Fibroblast of pulmonary artery (primary cell): ENCODE measurements around the gene NOS3.

Experiments used
- DNase-seq: peaks from one replicate; pipeline ENCODE4 v3.0.0-alpha.2; 2010; ENCODE audit warnings: low read depth
- H3K4me3 ChIP-seq: replicated peaks from 2 replicates; pipeline ENCODE4 v1.5.1; 2011; ENCODE audit warnings: low read depth, mild to moderate bottlenecking, control low read depth, low read length, moderate library complexity
- TF ChIP-seq, protein P1 (sequence below): IDR thresholded peaks from 2 replicates; pipeline ENCODE4 v1.5.1; 2011; ENCODE audit warnings: mild to moderate bottlenecking, control low read depth, low read length, inconsistent platforms; ENCODE audit errors: missing control alignments

The NOS3 gene

DNA sequence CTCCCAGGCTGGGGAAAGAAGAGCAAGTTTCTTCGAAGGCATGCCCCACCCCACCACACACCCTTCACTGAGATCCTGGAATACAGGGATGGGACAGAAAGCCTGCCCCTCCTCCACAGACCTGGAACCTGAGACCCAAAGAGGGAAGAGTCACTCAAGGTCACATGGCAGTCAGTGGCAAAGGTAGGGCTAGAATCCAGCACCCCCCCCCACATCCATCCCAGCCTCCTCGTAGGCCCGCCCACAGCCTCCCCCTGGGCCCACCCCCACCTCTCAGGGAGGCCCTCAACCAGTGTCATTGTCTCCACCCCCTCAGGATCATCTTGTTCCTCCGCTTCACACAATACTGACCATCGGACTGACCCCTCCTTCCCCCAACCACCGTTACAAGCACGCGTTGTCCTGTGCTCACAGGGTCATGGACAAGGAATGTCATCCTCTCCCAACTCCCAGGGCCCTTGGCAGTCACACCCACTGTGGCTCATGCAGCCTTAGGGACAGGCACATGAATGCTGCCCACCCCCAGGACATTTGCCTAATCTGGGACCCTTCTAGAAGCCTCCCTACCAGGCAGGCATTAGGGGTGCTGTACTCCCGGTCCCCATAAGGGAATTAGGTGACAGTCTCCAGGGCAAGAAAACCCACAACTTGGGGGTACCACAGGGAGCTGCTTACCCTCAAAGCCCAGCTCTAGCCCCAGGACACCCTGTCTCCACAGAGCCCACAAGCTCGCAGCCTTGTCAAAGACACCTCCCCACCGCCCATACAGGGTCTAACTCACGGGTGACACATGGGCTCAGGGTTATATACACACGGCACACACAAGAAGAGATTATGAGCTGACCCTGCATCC, 14.1 kb upstream of the NOS3 start:
- no peak for DNase-seq
- H3K4me3 ChIP-seq, result no peak overlapping the region
- TF ChIP-seq, protein P1, sequence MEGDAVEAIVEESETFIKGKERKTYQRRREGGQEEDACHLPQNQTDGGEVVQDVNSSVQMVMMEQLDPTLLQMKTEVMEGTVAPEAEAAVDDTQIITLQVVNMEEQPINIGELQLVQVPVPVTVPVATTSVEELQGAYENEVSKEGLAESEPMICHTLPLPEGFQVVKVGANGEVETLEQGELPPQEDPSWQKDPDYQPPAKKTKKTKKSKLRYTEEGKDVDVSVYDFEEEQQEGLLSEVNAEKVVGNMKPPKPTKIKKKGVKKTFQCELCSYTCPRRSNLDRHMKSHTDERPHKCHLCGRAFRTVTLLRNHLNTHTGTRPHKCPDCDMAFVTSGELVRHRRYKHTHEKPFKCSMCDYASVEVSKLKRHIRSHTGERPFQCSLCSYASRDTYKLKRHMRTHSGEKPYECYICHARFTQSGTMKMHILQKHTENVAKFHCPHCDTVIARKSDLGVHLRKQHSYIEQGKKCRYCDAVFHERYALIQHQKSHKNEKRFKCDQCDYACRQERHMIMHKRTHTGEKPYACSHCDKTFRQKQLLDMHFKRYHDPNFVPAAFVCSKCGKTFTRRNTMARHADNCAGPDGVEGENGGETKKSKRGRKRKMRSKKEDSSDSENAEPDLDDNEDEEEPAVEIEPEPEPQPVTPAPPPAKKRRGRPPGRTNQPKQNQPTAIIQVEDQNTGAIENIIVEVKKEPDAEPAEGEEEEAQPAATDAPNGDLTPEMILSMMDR, result no peak

DNA sequence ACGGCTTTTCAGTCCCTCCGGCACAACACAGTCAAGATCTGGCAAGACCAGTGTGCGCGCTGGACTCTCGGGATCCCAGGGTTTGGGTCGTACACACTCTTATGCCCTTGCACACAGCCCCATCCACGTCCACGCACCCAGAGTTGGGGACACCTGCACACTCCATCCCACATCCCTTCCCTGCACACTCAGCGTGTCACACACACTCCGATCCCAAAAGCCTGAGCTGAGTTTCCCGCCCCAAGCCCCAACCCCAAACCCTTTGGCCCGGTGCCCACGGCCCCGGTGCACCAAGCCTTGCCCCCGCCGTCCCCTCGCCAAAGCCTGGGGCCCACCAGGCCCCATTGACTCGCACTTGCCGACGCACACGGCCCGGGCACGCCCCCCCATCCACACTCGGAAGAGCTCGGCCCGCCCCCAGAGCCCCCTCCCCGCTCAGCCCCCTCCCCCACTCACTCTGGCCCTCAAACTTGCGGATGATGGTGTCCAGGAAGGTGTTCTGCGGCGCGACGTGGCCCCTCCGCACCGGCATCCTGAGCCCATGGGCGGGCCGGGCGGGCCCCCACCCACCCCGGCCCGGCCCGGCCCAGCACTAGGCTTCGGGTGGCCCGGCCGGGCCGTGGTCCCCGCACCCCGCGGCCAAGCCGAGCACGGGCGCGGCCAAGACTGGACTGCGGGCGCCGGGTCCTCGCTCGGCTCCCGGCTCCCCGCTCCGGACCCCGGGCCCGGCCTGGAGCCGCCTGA, 13.3 kb upstream of the NOS3 start:
- no peak overlapping the region for H3K4me3 ChIP-seq
- TF ChIP-seq, protein P1, result no peak
- DNase-seq, result no peak

DNA sequence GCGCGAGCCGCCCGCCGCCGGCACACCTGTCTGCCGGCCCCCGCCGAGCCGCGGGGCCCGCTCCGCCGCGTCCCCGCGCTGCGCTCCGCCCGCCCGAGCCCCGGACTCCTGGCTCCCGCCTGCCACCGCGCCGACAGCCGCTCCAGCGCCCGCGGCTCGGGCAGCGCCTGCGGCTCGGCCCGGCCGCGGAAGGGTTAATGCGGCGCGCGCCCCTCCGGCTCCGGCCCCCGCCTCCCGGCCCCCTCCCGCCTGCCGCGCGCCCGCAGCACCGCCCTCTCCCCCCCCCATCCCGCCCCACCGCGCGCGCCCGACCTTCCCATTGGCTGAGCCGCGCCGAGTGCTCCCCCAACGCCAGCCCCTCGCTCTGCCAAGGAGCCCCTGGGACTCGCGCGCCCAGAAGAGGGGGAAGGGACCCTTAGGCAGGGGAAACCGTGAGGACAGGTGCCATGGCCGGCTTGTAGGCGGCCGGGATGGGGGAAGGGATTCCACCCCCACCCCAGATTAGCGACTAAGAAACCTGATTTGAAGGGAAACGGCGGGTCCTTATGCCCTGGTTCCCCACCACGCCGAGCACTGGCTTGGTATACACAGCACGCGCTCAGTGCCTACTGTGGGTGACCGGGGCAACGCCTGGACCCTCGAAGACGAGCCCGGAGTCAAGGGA, 12.6 kb upstream of the NOS3 start, which contains the start of gene KCNH2:
TSS of gene KCNH2 (minus strand) at position 196 of the 664 bp plus-strand sequence. CDS start 408 bp downstream, outside the sequence.
- no peak for DNase-seq
- H3K4me3 ChIP-seq, result no peak within 1 kb of the TSS
- TF ChIP-seq, protein P1, result no peak

DNA sequence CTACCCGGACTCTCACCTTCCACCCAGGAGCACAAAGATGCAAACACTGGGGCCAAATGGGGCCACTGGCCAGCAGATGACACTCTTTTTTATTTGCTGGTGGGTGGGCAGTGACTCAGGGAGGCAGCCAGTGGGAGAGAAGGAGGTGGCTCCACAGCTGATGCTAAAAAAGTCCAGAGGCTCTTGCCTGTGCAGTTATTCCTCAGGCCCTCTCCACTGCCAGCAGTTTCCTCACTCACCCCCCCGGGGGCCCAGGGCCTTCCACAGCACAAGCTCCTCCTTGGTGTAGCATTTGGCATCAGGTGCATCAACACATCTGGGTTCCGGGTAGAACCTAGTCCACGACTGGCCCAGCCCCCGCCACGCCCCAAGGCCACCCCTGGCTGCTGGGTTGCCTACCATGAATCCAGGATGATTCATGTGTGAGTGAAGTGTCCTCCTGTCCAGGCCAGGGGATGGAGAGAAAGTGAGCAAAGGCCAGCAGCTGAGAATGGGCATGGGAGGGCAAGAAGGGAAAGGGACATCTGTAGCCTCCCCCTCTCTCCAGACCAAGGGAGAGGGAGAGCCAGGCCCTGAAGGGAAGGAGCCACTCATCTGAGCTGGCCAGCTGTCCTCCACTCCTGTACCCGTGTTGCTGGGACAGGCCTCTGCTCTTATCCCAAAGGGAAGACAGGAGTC, 11.0 kb upstream of the NOS3 start:
- TF ChIP-seq, protein P1, result no peak
- DNase-seq, result no peak
- H3K4me3 ChIP-seq, result no peak overlapping the region

DNA sequence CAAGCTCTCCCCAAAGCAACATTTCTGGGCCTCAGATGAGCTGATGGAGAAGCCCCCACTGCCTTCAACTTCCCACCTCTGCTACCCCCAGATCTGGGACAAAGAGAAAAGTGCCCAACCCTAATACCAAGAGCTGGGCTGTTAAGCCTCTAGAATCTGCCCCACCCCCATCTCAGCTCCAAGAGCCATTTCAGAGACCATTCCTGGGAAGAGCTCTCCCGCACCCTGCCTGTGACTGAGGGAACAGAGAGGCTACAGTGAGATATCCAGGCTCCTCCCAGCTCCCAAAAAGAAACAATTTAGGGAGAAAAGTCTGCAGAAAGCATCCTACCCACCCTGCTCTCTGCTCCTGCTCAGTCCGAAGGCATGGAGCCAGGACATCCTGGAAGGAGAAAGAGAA, 10.2 kb upstream of the NOS3 start:
- DNase-seq, result no peak
- no peak overlapping the region for H3K4me3 ChIP-seq
- TF ChIP-seq, protein P1, result no peak

DNA sequence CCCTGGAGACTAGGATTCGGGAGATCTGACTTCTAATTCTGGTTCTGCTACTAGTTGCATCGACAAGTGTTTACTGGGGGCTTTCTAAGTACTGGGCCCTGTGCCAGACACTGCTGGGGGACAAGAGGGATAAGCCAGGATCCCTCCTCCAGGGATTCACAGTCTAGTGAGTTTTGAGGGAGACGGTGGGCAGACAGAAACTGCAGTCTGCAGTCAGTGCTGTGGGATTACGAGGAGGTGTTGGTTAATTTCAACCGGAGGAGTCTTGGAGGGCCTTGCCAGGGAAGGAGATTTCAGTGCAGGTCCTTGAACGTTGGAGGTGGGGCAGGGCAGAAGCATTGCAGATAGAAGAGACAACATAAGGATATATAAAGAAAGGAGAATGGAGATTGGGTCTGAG, 9.2 kb upstream of the NOS3 start:
- no peak for DNase-seq
- TF ChIP-seq, protein P1, result no peak
- H3K4me3 ChIP-seq, result no peak overlapping the region
